Measurements from ENCODE around the gene CPNE6.

Gene CPNE6

DNA sequence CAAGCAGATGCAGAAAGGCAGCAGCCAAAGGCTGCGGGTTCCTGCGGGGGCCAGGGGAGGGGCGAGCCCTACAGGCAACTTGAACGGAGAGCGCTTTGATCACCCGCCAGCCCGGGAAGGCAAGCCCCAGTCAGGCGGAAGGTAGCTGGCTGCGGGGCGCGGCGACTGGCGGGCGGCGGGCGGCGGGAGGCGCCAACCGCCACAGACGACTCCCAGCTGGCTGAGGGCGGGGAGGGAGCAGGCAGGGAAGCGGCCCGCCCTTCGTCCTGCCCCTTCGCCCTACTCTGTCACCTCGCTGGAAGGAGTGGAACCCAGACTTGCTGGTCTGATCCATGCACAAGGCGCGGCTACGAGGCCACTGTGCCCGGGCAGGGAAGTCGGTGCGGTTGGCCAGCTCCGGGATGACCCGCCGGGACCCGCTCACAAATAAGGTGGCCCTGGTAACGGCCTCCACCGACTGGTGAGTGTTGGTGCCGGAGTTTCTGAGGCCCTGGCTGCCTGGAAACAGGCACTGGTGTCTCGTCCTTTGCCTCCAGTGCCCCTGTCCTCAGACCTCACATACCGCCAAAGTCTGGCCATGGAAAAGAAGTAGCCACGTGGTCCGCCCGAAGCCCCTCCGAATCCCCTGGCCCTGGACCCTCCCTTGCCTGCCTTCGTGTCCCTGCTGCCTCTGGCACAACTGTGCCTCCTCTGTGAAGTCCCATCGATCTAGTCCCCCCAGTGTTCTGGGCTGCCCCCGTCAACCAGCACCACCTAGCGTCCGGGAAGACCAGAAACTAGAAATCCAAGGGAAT, 35.0 kb upstream of the CPNE6 start (continued):
- TF ChIP-seq, protein P1, sequence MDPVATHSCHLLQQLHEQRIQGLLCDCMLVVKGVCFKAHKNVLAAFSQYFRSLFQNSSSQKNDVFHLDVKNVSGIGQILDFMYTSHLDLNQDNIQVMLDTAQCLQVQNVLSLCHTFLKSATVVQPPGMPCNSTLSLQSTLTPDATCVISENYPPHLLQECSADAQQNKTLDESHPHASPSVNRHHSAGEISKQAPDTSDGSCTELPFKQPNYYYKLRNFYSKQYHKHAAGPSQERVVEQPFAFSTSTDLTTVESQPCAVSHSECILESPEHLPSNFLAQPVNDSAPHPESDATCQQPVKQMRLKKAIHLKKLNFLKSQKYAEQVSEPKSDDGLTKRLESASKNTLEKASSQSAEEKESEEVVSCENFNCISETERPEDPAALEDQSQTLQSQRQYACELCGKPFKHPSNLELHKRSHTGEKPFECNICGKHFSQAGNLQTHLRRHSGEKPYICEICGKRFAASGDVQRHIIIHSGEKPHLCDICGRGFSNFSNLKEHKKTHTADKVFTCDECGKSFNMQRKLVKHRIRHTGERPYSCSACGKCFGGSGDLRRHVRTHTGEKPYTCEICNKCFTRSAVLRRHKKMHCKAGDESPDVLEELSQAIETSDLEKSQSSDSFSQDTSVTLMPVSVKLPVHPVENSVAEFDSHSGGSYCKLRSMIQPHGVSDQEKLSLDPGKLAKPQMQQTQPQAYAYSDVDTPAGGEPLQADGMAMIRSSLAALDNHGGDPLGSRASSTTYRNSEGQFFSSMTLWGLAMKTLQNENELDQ (tag by site-specific recombination; IDR thresholded peaks at IDR 0.05; ENCODE audit: low read depth): no peak
- no peak for TF ChIP-seq ZFP41 (tag by site-specific recombination; IDR thresholded peaks at IDR 0.05; ENCODE audit: borderline replicate concordance)
- no peak for TF ChIP-seq ZNF510 (tag by site-specific recombination; IDR thresholded peaks at IDR 0.05; ENCODE audit: insufficient replicate concordance)
- TF ChIP-seq BCL11A (tag by site-specific recombination; IDR thresholded peaks at IDR 0.05; ENCODE audit: low read depth): no peak
- no peak for TF ChIP-seq ZNF777 (tag by site-specific recombination; IDR thresholded peaks at IDR 0.05; ENCODE audit: borderline replicate concordance)
- peak; percentile 90 for TF ChIP-seq ZNF24 (tag by site-specific recombination; IDR thresholded peaks at IDR 0.05)
- TF ChIP-seq ZFP3 (tag by site-specific recombination; IDR thresholded peaks at IDR 0.05; ENCODE audit: low read depth): no peak
- no peak for TF ChIP-seq ZNF138 (tag by site-specific recombination; IDR thresholded peaks at IDR 0.05; ENCODE audit: borderline replicate concordance)
- TF ChIP-seq ZNF350 (tag by site-specific recombination; IDR thresholded peaks at IDR 0.05): no peak
- TF ChIP-seq, protein P2, sequence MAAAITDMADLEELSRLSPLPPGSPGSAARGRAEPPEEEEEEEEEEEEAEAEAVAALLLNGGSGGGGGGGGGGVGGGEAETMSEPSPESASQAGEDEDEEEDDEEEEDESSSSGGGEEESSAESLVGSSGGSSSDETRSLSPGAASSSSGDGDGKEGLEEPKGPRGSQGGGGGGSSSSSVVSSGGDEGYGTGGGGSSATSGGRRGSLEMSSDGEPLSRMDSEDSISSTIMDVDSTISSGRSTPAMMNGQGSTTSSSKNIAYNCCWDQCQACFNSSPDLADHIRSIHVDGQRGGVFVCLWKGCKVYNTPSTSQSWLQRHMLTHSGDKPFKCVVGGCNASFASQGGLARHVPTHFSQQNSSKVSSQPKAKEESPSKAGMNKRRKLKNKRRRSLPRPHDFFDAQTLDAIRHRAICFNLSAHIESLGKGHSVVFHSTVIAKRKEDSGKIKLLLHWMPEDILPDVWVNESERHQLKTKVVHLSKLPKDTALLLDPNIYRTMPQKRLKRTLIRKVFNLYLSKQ (tag by site-specific recombination; IDR thresholded peaks at IDR 0.05; ENCODE audit: borderline replicate concordance): no peak
- TF ChIP-seq, protein P3, sequence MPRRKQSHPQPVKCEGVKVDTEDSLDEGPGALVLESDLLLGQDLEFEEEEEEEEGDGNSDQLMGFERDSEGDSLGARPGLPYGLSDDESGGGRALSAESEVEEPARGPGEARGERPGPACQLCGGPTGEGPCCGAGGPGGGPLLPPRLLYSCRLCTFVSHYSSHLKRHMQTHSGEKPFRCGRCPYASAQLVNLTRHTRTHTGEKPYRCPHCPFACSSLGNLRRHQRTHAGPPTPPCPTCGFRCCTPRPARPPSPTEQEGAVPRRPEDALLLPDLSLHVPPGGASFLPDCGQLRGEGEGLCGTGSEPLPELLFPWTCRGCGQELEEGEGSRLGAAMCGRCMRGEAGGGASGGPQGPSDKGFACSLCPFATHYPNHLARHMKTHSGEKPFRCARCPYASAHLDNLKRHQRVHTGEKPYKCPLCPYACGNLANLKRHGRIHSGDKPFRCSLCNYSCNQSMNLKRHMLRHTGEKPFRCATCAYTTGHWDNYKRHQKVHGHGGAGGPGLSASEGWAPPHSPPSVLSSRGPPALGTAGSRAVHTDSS (tag by site-specific recombination; IDR thresholded peaks at IDR 0.05): no peak
- TF ChIP-seq, protein P4, sequence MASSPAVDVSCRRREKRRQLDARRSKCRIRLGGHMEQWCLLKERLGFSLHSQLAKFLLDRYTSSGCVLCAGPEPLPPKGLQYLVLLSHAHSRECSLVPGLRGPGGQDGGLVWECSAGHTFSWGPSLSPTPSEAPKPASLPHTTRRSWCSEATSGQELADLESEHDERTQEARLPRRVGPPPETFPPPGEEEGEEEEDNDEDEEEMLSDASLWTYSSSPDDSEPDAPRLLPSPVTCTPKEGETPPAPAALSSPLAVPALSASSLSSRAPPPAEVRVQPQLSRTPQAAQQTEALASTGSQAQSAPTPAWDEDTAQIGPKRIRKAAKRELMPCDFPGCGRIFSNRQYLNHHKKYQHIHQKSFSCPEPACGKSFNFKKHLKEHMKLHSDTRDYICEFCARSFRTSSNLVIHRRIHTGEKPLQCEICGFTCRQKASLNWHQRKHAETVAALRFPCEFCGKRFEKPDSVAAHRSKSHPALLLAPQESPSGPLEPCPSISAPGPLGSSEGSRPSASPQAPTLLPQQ (tag by site-specific recombination; IDR thresholded peaks at IDR 0.05): peak; percentile 80
- TF ChIP-seq ZXDB (tag by site-specific recombination; IDR thresholded peaks at IDR 0.05): peak; percentile 93
- no peak for TF ChIP-seq ZNF571 (tag by site-specific recombination; IDR thresholded peaks at IDR 0.05)
- TF ChIP-seq, protein P5, sequence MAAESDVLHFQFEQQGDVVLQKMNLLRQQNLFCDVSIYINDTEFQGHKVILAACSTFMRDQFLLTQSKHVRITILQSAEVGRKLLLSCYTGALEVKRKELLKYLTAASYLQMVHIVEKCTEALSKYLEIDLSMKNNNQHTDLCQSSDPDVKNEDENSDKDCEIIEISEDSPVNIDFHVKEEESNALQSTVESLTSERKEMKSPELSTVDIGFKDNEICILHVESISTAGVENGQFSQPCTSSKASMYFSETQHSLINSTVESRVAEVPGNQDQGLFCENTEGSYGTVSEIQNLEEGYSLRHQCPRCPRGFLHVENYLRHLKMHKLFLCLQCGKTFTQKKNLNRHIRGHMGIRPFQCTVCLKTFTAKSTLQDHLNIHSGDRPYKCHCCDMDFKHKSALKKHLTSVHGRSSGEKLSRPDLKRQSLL (tag by site-specific recombination; IDR thresholded peaks at IDR 0.05): no peak; the same call in 1 of the 2 replicates
- no peak for TF ChIP-seq ZNF747 (tag by site-specific recombination; IDR thresholded peaks at IDR 0.05)
- no peak for TF ChIP-seq ZNF416 (tag by site-specific recombination; IDR thresholded peaks at IDR 0.05)
- no peak for TF ChIP-seq ZNF221 (tag by site-specific recombination; IDR thresholded peaks at IDR 0.05; ENCODE audit: borderline replicate concordance)
- TF ChIP-seq, protein P6, sequence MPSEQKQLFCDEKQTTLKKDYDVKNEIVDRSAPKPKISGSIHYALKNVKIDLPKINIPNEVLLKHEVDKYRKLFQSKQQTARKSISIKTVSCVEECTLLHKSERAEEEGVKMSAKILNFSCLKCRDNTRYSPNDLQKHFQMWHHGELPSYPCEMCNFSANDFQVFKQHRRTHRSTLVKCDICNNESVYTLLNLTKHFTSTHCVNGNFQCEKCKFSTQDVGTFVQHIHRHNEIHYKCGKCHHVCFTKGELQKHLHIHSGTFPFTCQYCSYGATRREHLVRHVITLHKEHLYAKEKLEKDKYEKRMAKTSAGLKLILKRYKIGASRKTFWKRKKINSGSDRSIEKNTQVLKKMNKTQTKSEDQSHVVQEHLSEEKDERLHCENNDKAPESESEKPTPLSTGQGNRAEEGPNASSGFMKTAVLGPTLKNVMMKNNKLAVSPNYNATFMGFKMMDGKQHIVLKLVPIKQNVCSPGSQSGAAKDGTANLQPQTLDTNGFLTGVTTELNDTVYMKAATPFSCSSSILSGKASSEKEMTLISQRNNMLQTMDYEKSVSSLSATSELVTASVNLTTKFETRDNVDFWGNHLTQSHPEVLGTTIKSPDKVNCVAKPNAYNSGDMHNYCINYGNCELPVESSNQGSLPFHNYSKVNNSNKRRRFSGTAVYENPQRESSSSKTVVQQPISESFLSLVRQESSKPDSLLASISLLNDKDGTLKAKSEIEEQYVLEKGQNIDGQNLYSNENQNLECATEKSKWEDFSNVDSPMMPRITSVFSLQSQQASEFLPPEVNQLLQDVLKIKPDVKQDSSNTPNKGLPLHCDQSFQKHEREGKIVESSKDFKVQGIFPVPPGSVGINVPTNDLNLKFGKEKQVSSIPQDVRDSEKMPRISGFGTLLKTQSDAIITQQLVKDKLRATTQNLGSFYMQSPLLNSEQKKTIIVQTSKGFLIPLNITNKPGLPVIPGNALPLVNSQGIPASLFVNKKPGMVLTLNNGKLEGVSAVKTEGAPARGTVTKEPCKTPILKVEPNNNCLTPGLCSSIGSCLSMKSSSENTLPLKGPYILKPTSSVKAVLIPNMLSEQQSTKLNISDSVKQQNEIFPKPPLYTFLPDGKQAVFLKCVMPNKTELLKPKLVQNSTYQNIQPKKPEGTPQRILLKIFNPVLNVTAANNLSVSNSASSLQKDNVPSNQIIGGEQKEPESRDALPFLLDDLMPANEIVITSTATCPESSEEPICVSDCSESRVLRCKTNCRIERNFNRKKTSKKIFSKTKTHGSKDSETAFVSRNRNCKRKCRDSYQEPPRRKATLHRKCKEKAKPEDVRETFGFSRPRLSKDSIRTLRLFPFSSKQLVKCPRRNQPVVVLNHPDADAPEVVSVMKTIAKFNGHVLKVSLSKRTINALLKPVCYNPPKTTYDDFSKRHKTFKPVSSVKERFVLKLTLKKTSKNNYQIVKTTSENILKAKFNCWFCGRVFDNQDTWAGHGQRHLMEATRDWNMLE (tag by site-specific recombination; conservative IDR thresholded peaks at IDR 0.05; ENCODE audit: low read depth): 0 out of 2 replicates have a peak, but pooled peaks have one; percentile 31
- TF ChIP-seq ZBTB48 (tag by site-specific recombination; IDR thresholded peaks at IDR 0.05): peak; percentile 94
- no peak for TF ChIP-seq ZNF707 (tag by site-specific recombination; IDR thresholded peaks at IDR 0.05)
- TF ChIP-seq ZNF175 (tag by site-specific recombination; IDR thresholded peaks at IDR 0.05): no peak
- TF ChIP-seq ZSCAN23 (tag by site-specific recombination; IDR thresholded peaks at IDR 0.05): peak; percentile 75
- TF ChIP-seq HOXA7 (CRISPR knock-in tag; IDR thresholded peaks at IDR 0.05; ENCODE audit: borderline replicate concordance): no peak
- peak; percentile 70 for TF ChIP-seq SP7 (tag by site-specific recombination; IDR thresholded peaks at IDR 0.05)
- TF ChIP-seq ZNF324 (tag by site-specific recombination; IDR thresholded peaks at IDR 0.05): peak; percentile 57
- no peak; the same call in 1 of the 2 replicates for TF ChIP-seq ZNF184 (tag by site-specific recombination; IDR thresholded peaks at IDR 0.05)

Measured in HEK293 (cell line).